Measurements from ENCODE around the gene ZBTB22.

ZBTB22 gene

GRCh38 chr6:33305052-33305451 lies 12.5 kb downstream of the ZBTB22 start:
- Mint-ChIP-seq H3K9me3 (no peaks in the 10 kb centered on the region), H3K4me3 (peak overlapping the region in 1 of 2 donors; percentile 21), H3K4me1 (ENCODE audit: low read depth in 2 of 2) (peaks cover 23 to 27% of the 10 kb centered on the region in 2 donors), H3K36me3 (ENCODE audit: insufficient read depth) (peaks cover 97% of the 10 kb centered on the region), H3K27ac (peak overlapping the region; percentile 85 to 92), H3K27me3 (no peaks in the 10 kb centered on the region)
- ATAC-seq (replicated peaks) (no peak), DNase-seq (no peak)

GRCh38 chr6:33304216-33304615 lies 13.3 kb downstream of the ZBTB22 start:
- peaks cover 97% of the 10 kb centered on the region for H3K36me3 Mint-ChIP-seq (ENCODE audit: insufficient read depth)
- no peak overlapping the region for H3K4me3 Mint-ChIP-seq
- H3K27ac Mint-ChIP-seq: peak overlapping the region; percentile 39 to 85
- no peaks in the 10 kb centered on the region for H3K9me3 Mint-ChIP-seq
- DNase-seq (no peak), ATAC-seq (replicated peaks) (no peak)
- H3K4me1 Mint-ChIP-seq (ENCODE audit: low read depth in 2 of 2): peaks cover 31 to 35% of the 10 kb centered on the region in 2 donors
- no peaks in the 10 kb centered on the region for H3K27me3 Mint-ChIP-seq

- ATAC-seq (replicated peaks) (no peak), DNase-seq (no peak)
- H3K4me3 Mint-ChIP-seq: no peak overlapping the region
- H3K4me1 Mint-ChIP-seq (ENCODE audit: low read depth in 2 of 2): peaks cover 37 to 41% of the 10 kb centered on the region in 2 donors
- H3K27me3 Mint-ChIP-seq: no peaks in the 10 kb centered on the region
- H3K36me3 Mint-ChIP-seq (ENCODE audit: insufficient read depth): peaks cover 92% of the 10 kb centered on the region
- H3K27ac Mint-ChIP-seq: peak overlapping the region; percentile 15 to 41
- H3K9me3 Mint-ChIP-seq: no peaks in the 10 kb centered on the region
These were observed 15.7 kb downstream of the ZBTB22 start for GRCh38 chr6:33301877-33302276.

- peak overlapping the region; percentile 97 to 98 for H3K27ac Mint-ChIP-seq
- H3K4me1 Mint-ChIP-seq (ENCODE audit: low read depth in 2 of 2): peaks cover 25 to 41% of the 10 kb centered on the region in 2 donors
- DNase-seq (peak; percentile 92 to 93 (median 92)), ATAC-seq (replicated peaks) (peak; percentile 85)
- peaks cover 86% of the 10 kb centered on the region for H3K36me3 Mint-ChIP-seq (ENCODE audit: insufficient read depth)
- peak overlapping the region; percentile 97 to 98 for H3K4me3 Mint-ChIP-seq
- no peaks in the 10 kb centered on the region for H3K27me3 Mint-ChIP-seq
- H3K9me3 Mint-ChIP-seq: no peaks in the 10 kb centered on the region
These were observed 18.2 kb downstream of the ZBTB22 start for GRCh38 chr6:33299237-33299944.

GRCh38 chr6:33298773-33299236 lies 18.7 kb downstream of the ZBTB22 start, which contains the start of gene RGL2:
TSS of gene RGL2 (minus strand) at chr6:33298942. CDS start at chr6:33298610, 332 bp downstream.
- Mint-ChIP-seq H3K27me3 (no peaks in the 10 kb centered on the region), H3K9me3 (no peaks in the 10 kb centered on the region), H3K27ac (peak within 1 kb of the TSS; percentile 97 to 98), H3K36me3 (ENCODE audit: insufficient read depth) (peaks cover 85% of the 10 kb centered on the region), H3K4me3 (peak within 1 kb of the TSS; percentile 97 to 98), H3K4me1 (ENCODE audit: low read depth in 2 of 2) (peaks cover 25 to 41% of the 10 kb centered on the region in 2 donors)
- DNase-seq: peak in 2 of 3 experiments; percentile 38 to 43
- peak; percentile 27 for ATAC-seq (replicated peaks)

- H3K27ac Mint-ChIP-seq: peak overlapping the region; percentile 97 to 98
- peaks cover 81% of the 10 kb centered on the region for H3K36me3 Mint-ChIP-seq (ENCODE audit: insufficient read depth)
- H3K4me3 Mint-ChIP-seq: peak overlapping the region; percentile 97 to 98
- peaks cover 23 to 41% of the 10 kb centered on the region in 2 donors for H3K4me1 Mint-ChIP-seq (ENCODE audit: low read depth in 2 of 2)
- ATAC-seq (replicated peaks): peak; percentile 23
- peak; percentile 44 to 54 (median 50) for DNase-seq
- no peaks in the 10 kb centered on the region for H3K27me3 Mint-ChIP-seq
- H3K9me3 Mint-ChIP-seq: no peaks in the 10 kb centered on the region
These were observed 19.4 kb downstream of the ZBTB22 start for GRCh38 chr6:33297956-33298772.

GRCh38 chr6:33297406-33297955 lies 20.1 kb downstream of the ZBTB22 start:
- Mint-ChIP-seq H3K9me3 (no peaks in the 10 kb centered on the region), H3K4me3 (peak overlapping the region; percentile 97 to 98), H3K4me1 (ENCODE audit: low read depth in 2 of 2) (peaks cover 23 to 41% of the 10 kb centered on the region in 2 donors), H3K27ac (peak overlapping the region; percentile 97 to 98), H3K27me3 (no peaks in the 10 kb centered on the region), H3K36me3 (ENCODE audit: insufficient read depth) (peaks cover 77% of the 10 kb centered on the region)
- no peak for ATAC-seq (replicated peaks)
- DNase-seq: no peak

GRCh38 chr6:33296797-33297405 lies 20.6 kb downstream of the ZBTB22 start:
- Mint-ChIP-seq H3K27me3 (no peaks in the 10 kb centered on the region), H3K36me3 (ENCODE audit: insufficient read depth) (peaks cover 74% of the 10 kb centered on the region), H3K4me3 (peak overlapping the region; percentile 97 to 98), H3K9me3 (no peaks in the 10 kb centered on the region), H3K4me1 (ENCODE audit: low read depth in 2 of 2) (peaks cover 23 to 41% of the 10 kb centered on the region in 2 donors), H3K27ac (peak overlapping the region; percentile 69 to 98)
- ATAC-seq (replicated peaks) (no peak), DNase-seq (no peak)

GRCh38 chr6:33295621-33296369 lies 21.7 kb downstream of the ZBTB22 start:
- H3K27ac Mint-ChIP-seq: no peak overlapping the region
- DNase-seq (no peak), ATAC-seq (replicated peaks) (no peak)
- H3K27me3 Mint-ChIP-seq: no peaks in the 10 kb centered on the region
- H3K9me3 Mint-ChIP-seq: no peaks in the 10 kb centered on the region
- peaks cover 27 to 42% of the 10 kb centered on the region in 2 donors for H3K4me1 Mint-ChIP-seq (ENCODE audit: low read depth in 2 of 2)
- peaks cover 70% of the 10 kb centered on the region for H3K36me3 Mint-ChIP-seq (ENCODE audit: insufficient read depth)
- H3K4me3 Mint-ChIP-seq: no peak overlapping the region

- Mint-ChIP-seq H3K4me1 (ENCODE audit: low read depth in 2 of 2) (peaks cover 27 to 44% of the 10 kb centered on the region in 2 donors), H3K36me3 (ENCODE audit: insufficient read depth) (peaks cover 58% of the 10 kb centered on the region), H3K27ac (no peak overlapping the region)
These were observed 23.3 kb downstream of the ZBTB22 start for GRCh38 chr6:33294086-33294823.

GRCh38 chr6:33292996-33293682 lies 24.4 kb downstream of the ZBTB22 start:
- Mint-ChIP-seq H3K27me3 (no peaks in the 10 kb centered on the region), H3K4me3 (no peak overlapping the region), H3K27ac (no peak overlapping the region), H3K36me3 (ENCODE audit: insufficient read depth) (peaks cover 51% of the 10 kb centered on the region), H3K9me3 (no peaks in the 10 kb centered on the region), H3K4me1 (ENCODE audit: low read depth in 2 of 2) (peaks cover 32 to 46% of the 10 kb centered on the region in 2 donors)
- DNase-seq: no peak
- ATAC-seq (replicated peaks): no peak

More at GRCh38 chr6:33294086-33294823, 23.3 kb downstream of the ZBTB22 start:
- Mint-ChIP-seq H3K9me3 (no peaks in the 10 kb centered on the region), H3K4me3 (no peak overlapping the region), H3K27me3 (no peaks in the 10 kb centered on the region)
- ATAC-seq (replicated peaks): no peak
- DNase-seq: no peak
